ENCODE results near the gene KCNIP4. TPM values are rescaled to one million over a fixed set of nuclear protein-coding genes. Genes with fewer than 3 reads are reported as not detected.
A peak's percentile ranks its signal among the peaks of the same experiment; 100 is the strongest.

Gene KCNIP4
- total and polyA plus RNA-seq, 2 donors (not counting 1 experiment from before 2014, with no cell fraction given): not detected

GRCh38 chr4:21512353-21512752 lies 436.2 kb downstream of the KCNIP4 start:
- Histone ChIP-seq H3K27me3 (replicated peaks in 1 of 4; ENCODE audit: control extremely low read depth in 1 of 4, control insufficient read depth in 3 of 4, insufficient read depth in 4 of 4, low read length in 3 of 4) (no peaks in the 10 kb centered on the region), H3K27ac (ENCODE audit: low read length in 2 of 2) (no peak overlapping the region), H3K4me2 (replicated peaks; ENCODE audit: low read depth, low read length, poor library complexity, severe bottlenecking) (no peak overlapping the region), H3K4me3 (ENCODE audit: control extremely low read depth in 1 of 5, extremely low read depth in 1 of 5, insufficient read depth in 1 of 5, low read depth in 2 of 5, low read length in 4 of 5) (no peak overlapping the region), H3K9ac (ENCODE audit: low read length) (no peak overlapping the region), H4K20me1 (ENCODE audit: control insufficient read depth, insufficient read depth, low read length, poor library complexity, severe bottlenecking) (no peaks in the 10 kb centered on the region), H3K36me3 (replicated peaks in 1 of 2; ENCODE audit: control extremely low read depth in 1 of 2, control insufficient read depth in 1 of 2, extremely low read depth in 1 of 2, insufficient read depth in 2 of 2, low read length in 1 of 2) (no peaks in the 10 kb centered on the region), H3K4me1 (ENCODE audit: control insufficient read depth in 2 of 2, insufficient read depth in 2 of 2, low read length in 2 of 2) (no peaks in the 10 kb centered on the region), H3K9me3 (ENCODE audit: control extremely low read depth in 1 of 3, control insufficient read depth in 2 of 3, insufficient read depth in 1 of 3, low read length in 2 of 3) (no peaks in the 10 kb centered on the region), H3K79me2 (ENCODE audit: control insufficient read depth, insufficient read depth, low read length) (no peaks in the 10 kb centered on the region), H2AFZ (ENCODE audit: insufficient read depth, low read depth, low read length, poor library complexity, severe bottlenecking) (no peak overlapping the region)
- no peak overlapping the region for H3K4me3 Mint-ChIP-seq
- ATAC-seq (ENCODE audit: low read depth) (no peak), DNase-seq (peak; percentile 2)
- no peaks in the 10 kb centered on the region for H3K27me3 Mint-ChIP-seq
- no peak overlapping the region for H3K27ac Mint-ChIP-seq
- POLR2A ChIA-PET: no interaction called here
- no CpG with 5 or more reads among the region's 1 CpG for WGBS (ENCODE audit: insufficient coverage)
- intact Hi-C loops (cut with micrococcal nuclease): no loop called here
- CTCF ChIA-PET: no interaction called here
- no peaks in the 10 kb centered on the region for H3K4me1 Mint-ChIP-seq
- no peaks in the 10 kb centered on the region for H3K9me3 Mint-ChIP-seq (ENCODE audit: insufficient read depth)
- TF ChIP-seq EZH2 (IDR thresholded peaks at IDR 0.05; ENCODE audit: borderline replicate concordance, insufficient read depth, low read depth, low read length, poor library complexity, severe bottlenecking) (no peak), CTCF (IDR thresholded peaks at IDR 0.05) (no peak)

DNA sequence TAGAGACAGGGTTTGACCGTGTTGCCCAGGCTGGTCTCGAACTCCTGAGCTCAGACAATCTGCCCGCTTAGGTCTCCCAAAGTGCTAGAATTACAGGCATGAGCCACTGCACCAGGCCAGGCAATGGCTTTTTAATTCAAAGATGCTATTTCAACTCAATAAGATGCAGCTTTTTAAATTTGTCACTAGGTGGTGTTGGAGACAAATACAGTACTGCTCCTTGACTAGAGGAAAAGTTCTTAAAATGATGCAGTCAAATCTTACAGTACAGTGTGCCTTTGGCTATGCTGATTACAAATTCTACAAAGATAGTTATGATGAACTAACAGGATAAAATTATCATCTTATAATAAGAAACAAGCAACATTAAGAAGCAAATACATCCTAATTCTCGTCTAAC lies 441.1 kb downstream of the KCNIP4 start:
- POLR2A ChIA-PET: no interaction called here
- 89% methylated on average over 3 of the region's 4 CpGs for WGBS (ENCODE audit: insufficient coverage)
- intact Hi-C loops (cut with micrococcal nuclease): no loop called here

More for the DNA sequence above, 441.1 kb downstream of the KCNIP4 start:
- Mint-ChIP-seq H3K4me3 (no peak overlapping the region), H3K9me3 (ENCODE audit: insufficient read depth) (no peaks in the 10 kb centered on the region), H3K27me3 (no peaks in the 10 kb centered on the region), H3K27ac (no peak overlapping the region), H3K4me1 (no peaks in the 10 kb centered on the region)
- no peaks in the 10 kb centered on the region for H3K9me3 ChIP-seq (ENCODE audit: control extremely low read depth in 1 of 3, control insufficient read depth in 2 of 3, insufficient read depth in 1 of 3, low read length in 2 of 3)
- no peak overlapping the region for H3K9ac ChIP-seq (ENCODE audit: low read length)
- ATAC-seq (ENCODE audit: low read depth) (no peak), DNase-seq (no peak)
- no peaks in the 10 kb centered on the region for H3K79me2 ChIP-seq (ENCODE audit: control insufficient read depth, insufficient read depth, low read length)
- TF ChIP-seq EZH2 (IDR thresholded peaks at IDR 0.05; ENCODE audit: borderline replicate concordance, insufficient read depth, low read depth, low read length, poor library complexity, severe bottlenecking): no peak
- TF ChIP-seq CTCF (IDR thresholded peaks at IDR 0.05): no peak
- no peaks in the 10 kb centered on the region for H3K27me3 ChIP-seq (replicated peaks in 1 of 4; ENCODE audit: control extremely low read depth in 1 of 4, control insufficient read depth in 3 of 4, insufficient read depth in 4 of 4, low read length in 3 of 4)
- H3K4me3 ChIP-seq (ENCODE audit: control extremely low read depth in 1 of 5, extremely low read depth in 1 of 5, insufficient read depth in 1 of 5, low read depth in 2 of 5, low read length in 4 of 5): no peak overlapping the region
- H3K27ac ChIP-seq (ENCODE audit: low read length in 2 of 2): no peak overlapping the region
- CTCF ChIA-PET: no interaction called here
- no peak overlapping the region for H2AFZ ChIP-seq (ENCODE audit: insufficient read depth, low read depth, low read length, poor library complexity, severe bottlenecking)
- H4K20me1 ChIP-seq (ENCODE audit: control insufficient read depth, insufficient read depth, low read length, poor library complexity, severe bottlenecking): no peaks in the 10 kb centered on the region
- H3K4me2 ChIP-seq (replicated peaks; ENCODE audit: low read depth, low read length, poor library complexity, severe bottlenecking): no peak overlapping the region
- H3K36me3 ChIP-seq (replicated peaks in 1 of 2; ENCODE audit: control extremely low read depth in 1 of 2, control insufficient read depth in 1 of 2, extremely low read depth in 1 of 2, insufficient read depth in 2 of 2, low read length in 1 of 2): no peaks in the 10 kb centered on the region
- no peaks in the 10 kb centered on the region for H3K4me1 ChIP-seq (ENCODE audit: control insufficient read depth in 2 of 2, insufficient read depth in 2 of 2, low read length in 2 of 2)
